ENCODE measurements around the gene FAAP100.

- TF ChIP-seq YY1 (IDR thresholded peaks at IDR 0.05; ENCODE audit: insufficient read depth, insufficient read length): no peak
- TF ChIP-seq SUZ12 (IDR thresholded peaks at IDR 0.05; ENCODE audit: extremely low read depth, insufficient read depth, insufficient read length): no peak
- no peak for TF ChIP-seq ZNF274 (IDR thresholded peaks at IDR 0.05; ENCODE audit: low read depth, low read length)
Observed at GRCh38 chr17:81583589-81584342, 31.6 kb upstream of the FAAP100 start.
